ENCODE data around the gene EPHX1. TPM values are rescaled to one million over a fixed set of nuclear protein-coding genes. Genes with fewer than 3 reads are reported as not detected.
"Not testable (repeated sequence)": the region's sequence is repeated elsewhere in the genome, so short reads cannot be mapped to it uniquely, and the experiment has no call there.

EPHX1 gene
- polyA plus RNA-seq, 3 donors: 52.0 to 60.3 (median 58.9) TPM

GRCh38 chr1:225825078-225825477 lies 15.2 kb downstream of the EPHX1 start:
- DNase-seq (ENCODE audit: extremely low read depth in 1 of 11, low read depth in 9 of 11, low spot score in 4 of 11): no peak

- DNase-seq (ENCODE audit: extremely low read depth in 1 of 11, low read depth in 9 of 11, low spot score in 4 of 11): no peak
Observed at GRCh38 chr1:225825607-225826007, 15.7 kb downstream of the EPHX1 start.

- DNase-seq (ENCODE audit: extremely low read depth in 1 of 11, low read depth in 9 of 11, low spot score in 4 of 11): no peak
Observed at GRCh38 chr1:225827076-225827475, 17.2 kb downstream of the EPHX1 start.

GRCh38 chr1:225828706-225829345 lies 18.9 kb downstream of the EPHX1 start:
- DNase-seq (ENCODE audit: extremely low read depth in 1 of 11, low read depth in 9 of 11, low spot score in 4 of 11): no peak

- no peak for DNase-seq (ENCODE audit: extremely low read depth in 1 of 11, low read depth in 9 of 11, low spot score in 4 of 11)
Observed at GRCh38 chr1:225830841-225831240, 20.9 kb downstream of the EPHX1 start.

- DNase-seq (ENCODE audit: extremely low read depth in 1 of 11, low read depth in 9 of 11, low spot score in 4 of 11): no peak
Observed at GRCh38 chr1:225834417-225835329, 24.7 kb downstream of the EPHX1 start.

GRCh38 chr1:225835856-225836255 lies 25.9 kb downstream of the EPHX1 start:
- DNase-seq (ENCODE audit: extremely low read depth in 1 of 11, low read depth in 9 of 11, low spot score in 4 of 11): no peak

GRCh38 chr1:225836296-225836695 lies 26.4 kb downstream of the EPHX1 start:
- DNase-seq (ENCODE audit: extremely low read depth in 1 of 11, low read depth in 9 of 11, low spot score in 4 of 11): not testable (repeated sequence)

GRCh38 chr1:225838793-225839192 lies 28.9 kb downstream of the EPHX1 start:
- DNase-seq (ENCODE audit: extremely low read depth in 1 of 11, low read depth in 9 of 11, low spot score in 4 of 11): no peak

- DNase-seq (ENCODE audit: extremely low read depth in 1 of 11, low read depth in 9 of 11, low spot score in 4 of 11): no peak
Observed at GRCh38 chr1:225840223-225840610, 30.3 kb downstream of the EPHX1 start.

GRCh38 chr1:225840713-225841112 lies 30.8 kb downstream of the EPHX1 start:
- DNase-seq (ENCODE audit: extremely low read depth in 1 of 11, low read depth in 9 of 11, low spot score in 4 of 11): no peak

- DNase-seq (ENCODE audit: extremely low read depth in 1 of 11, low read depth in 9 of 11, low spot score in 4 of 11): no peak
Observed at GRCh38 chr1:225842074-225842473, 32.1 kb downstream of the EPHX1 start.

- no peak for DNase-seq (ENCODE audit: extremely low read depth in 1 of 11, low read depth in 9 of 11, low spot score in 4 of 11)
Observed at GRCh38 chr1:225842788-225843425, 33.0 kb downstream of the EPHX1 start.

GRCh38 chr1:225843426-225843795 lies 33.5 kb downstream of the EPHX1 start:
- DNase-seq (ENCODE audit: extremely low read depth in 1 of 11, low read depth in 9 of 11, low spot score in 4 of 11): no peak

GRCh38 chr1:225844236-225845061 lies 34.5 kb downstream of the EPHX1 start:
- DNase-seq (ENCODE audit: extremely low read depth in 1 of 11, low read depth in 9 of 11, low spot score in 4 of 11): no peak

GRCh38 chr1:225845097-225845496 lies 35.2 kb downstream of the EPHX1 start:
- no peak for DNase-seq (ENCODE audit: extremely low read depth in 1 of 11, low read depth in 9 of 11, low spot score in 4 of 11)

GRCh38 chr1:225845571-225846259 lies 35.8 kb downstream of the EPHX1 start:
- DNase-seq (ENCODE audit: extremely low read depth in 1 of 11, low read depth in 9 of 11, low spot score in 4 of 11): peak in 3 of 11 donors; percentile 58 to 63 (median 62)

Measured in renal cortex interstitium (tissue), 11 donors.